GM23248 (cell line): ENCODE results near the gene KIF6.

Experiments used
- EZH2 ChIP-seq: fragments of 200-600 bp; sonication (generic); IDR thresholded peaks from 2 replicates; pipeline ENCODE4 v1.6.1; 2018; ENCODE audit warnings: antibody characterized with exemption, mild to moderate bottlenecking; ENCODE audit not compliant: insufficient read depth, poor library complexity, severe bottlenecking
- EZH2phosphoT487 ChIP-seq: fragments of 200-600 bp; sonication (generic); IDR thresholded peaks from 2 replicates; pipeline ENCODE4 v1.6.1; 2018; ENCODE audit warnings: antibody characterized with exemption, moderate library complexity, mild to moderate bottlenecking, low read depth; ENCODE audit not compliant: insufficient read depth

GRCh38 chr6:39685938-39686337, 39.3 kb downstream of the KIF6 start:
- TF ChIP-seq EZH2phosphoT487 (no peak), EZH2 (no peak)
